NCI-H446 treated with DMSO at 0.1 percent for 48 hours (cell line): ENCODE measurements around the gene ALAS1.
"Not testable (repeated sequence)": the region's sequence is repeated elsewhere in the genome, so short reads cannot be mapped to it uniquely, and the experiment has no call there.

ENCODE experiments used
- DNase-seq: peaks from one replicate; lab custom pipeline; 2025; lab: John Stamatoyannopoulos, UW

ALAS1 gene

DNA sequence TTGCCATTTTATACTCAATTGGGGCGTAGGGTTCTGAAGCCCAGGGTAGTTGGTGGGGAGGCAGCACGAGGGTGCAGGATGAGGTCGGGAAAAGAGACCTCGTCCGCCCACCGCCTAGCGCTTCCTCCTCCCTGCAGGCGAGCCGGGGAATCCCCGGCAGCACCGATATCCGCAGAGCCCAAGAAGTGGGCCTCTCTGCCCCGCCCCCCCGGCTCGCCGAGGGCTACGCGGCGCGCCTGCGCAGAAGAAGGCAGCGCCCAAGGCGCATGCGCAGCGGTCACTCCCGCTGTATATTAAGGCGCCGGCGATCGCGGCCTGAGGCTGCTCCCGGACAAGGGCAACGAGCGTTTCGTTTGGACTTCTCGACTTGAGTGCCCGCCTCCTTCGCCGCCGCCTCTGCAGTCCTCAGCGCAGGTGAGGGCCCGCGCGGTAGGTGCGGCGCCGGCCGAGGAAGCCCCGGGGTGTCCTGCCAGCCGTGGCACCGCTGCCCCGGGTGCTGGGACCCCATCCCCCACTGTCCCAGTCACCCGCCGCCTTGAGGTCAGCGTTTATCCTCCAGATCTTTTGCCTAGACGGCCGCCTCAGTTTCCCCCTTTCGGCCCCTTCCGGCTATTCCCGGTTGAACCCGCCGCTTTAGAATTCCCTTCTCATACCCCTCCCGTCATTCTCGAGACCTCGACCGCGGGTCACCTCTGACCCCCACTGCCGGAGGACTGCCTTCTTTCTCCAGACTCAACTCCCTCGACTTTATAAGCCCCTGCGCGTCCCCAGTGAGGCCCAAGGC is at the start of gene ALAS1:
ALAS1 (plus strand) TSS at position 319 of the 784 bp plus-strand sequence. CDS start 1,082 bp downstream, outside the sequence.
- DNase-seq, result peak; percentile 41

DNA sequence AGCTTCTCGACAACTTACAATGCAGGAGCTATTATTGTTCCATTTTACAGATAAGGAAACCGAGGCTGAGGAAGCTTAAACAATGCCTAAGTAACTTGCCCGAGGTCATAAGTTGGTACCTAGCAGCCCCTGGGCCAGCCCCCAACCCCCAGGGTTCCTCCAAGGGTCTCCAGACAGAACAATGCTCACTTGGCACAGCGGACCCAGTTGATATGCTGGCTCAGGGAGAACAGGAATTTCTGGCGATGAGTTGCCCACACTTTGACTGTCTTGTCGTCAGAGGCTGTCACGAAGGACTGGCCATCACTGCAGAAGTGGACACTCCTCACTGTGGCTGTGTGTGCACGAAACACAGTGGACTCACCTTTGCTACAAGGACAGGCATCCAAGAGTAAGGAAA is 48.9 kb upstream of the ALAS1 start:
- DNase-seq, result no peak

- no peak for DNase-seq
These were observed 48.2 kb upstream of the ALAS1 start for GRCh38 chr3:52149726-52150125.

DNA sequence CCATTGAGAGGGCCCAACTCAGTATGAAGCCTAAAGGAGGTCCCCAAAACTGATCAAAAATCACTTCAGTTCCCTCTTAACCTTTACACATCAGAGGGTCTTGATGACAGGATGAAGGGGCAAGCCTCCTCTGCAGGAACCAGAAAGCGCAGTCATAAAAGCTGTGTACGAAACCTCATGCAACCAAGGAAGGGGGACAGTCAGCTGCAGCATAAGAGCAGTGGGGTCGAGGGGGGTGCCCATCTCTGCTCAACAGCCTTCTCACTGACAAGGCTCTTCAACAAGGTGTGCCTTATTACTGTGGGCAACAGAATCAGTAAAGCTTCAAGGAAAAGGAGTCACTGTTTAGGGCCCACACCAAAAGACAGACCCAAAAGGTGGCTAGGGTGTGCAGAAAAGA is 47.6 kb upstream of the ALAS1 start:
- DNase-seq, result no peak

DNA sequence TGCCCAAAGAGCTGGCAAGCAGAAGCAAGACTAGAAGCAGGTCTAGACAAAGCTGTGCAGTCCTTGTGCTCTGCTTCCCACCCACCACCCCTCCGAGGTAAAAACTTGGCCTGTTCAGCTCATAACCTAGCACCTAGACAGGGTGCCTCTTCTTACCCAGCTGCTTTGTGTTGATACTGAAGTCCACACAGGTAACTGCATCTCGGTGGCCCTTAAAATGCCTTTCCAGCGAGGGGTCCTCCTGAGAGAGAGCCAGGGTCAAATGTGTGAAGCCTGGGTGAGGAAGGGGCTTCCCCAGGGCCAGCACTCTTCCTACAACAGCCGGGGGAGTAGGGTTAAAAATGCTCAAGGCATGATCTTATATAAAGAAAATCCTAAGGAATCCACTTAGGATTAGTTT is 47.1 kb upstream of the ALAS1 start:
- no peak for DNase-seq

DNA sequence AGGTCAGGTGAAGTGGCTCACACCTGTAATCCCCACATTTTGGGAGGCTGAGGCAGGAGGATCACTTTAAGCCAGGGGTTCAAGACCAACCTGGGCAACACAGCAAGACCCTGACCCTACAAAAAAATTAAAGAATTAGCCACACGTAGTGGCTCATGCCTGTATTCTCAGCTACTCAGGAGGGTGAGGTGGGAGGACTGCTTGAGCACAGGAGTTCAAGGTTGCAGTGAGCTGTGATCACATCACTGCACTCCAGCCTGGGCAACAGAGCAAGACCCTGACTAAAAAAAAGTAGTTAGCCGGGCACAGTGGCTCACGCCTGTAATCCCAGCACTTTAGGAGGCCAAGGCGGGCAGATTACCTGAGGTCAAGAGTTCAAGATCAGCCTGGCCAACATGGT is 46.0 kb upstream of the ALAS1 start:
- DNase-seq, result not testable (repeated sequence)

GRCh38 chr3:52153389-52154096 is 44.4 kb upstream of the ALAS1 start:
- DNase-seq, result no peak

DNA sequence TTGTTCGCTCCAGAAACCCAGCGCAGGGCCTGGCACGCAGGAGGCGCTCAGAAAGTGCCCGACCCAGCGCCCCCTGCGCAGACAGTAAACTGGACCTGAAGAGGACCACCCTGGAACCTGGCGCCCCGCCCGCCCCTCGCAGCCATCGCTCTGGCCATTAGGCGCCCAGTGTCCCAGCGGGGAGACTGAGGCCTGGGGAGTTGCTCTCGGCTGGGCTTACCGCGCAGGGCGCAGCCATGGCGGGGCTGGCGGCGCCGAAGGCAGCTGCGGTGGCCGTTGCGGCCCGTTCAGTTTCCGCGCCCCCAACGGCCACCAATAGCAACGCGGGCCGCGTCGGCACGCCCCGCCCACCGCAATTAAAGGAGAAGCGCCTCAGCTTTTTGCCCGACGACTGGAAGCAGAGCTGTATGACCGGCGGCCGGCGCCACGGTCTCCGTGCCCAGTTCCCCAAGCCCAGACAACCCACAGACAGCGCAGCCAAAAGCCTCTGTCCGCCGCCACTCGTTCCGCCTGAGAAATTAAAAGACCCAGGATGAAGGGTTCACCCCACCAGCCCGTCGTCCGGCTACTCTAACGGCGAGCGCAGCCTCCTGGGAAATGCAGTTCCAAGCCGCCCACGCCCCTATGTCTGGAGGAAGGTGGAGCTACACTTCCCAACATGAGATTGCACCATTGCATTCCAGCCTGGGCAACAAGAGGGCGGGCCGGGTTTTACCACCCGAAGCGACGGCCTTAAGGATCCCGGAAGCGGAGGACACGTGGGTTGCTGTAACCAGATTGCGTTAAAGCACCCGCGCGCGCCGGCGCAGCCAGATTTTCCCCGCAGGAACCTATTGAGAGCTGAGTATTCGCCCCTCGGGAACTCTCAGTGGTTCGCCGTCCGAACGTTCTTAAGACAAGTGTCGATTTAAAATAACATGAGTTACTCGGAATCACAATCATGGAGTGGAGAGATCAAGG is 43.5 kb upstream of the ALAS1 start, which contains the start of gene POC1A:
POC1A (minus strand) TSS at position 289 of the 960 bp plus-strand sequence; CDS start at position 238, 51 bp downstream.
- DNase-seq, result peak; percentile 83

- DNase-seq, result no peak
These were observed 42.0 kb upstream of the ALAS1 start for GRCh38 chr3:52155912-52156311.

DNA sequence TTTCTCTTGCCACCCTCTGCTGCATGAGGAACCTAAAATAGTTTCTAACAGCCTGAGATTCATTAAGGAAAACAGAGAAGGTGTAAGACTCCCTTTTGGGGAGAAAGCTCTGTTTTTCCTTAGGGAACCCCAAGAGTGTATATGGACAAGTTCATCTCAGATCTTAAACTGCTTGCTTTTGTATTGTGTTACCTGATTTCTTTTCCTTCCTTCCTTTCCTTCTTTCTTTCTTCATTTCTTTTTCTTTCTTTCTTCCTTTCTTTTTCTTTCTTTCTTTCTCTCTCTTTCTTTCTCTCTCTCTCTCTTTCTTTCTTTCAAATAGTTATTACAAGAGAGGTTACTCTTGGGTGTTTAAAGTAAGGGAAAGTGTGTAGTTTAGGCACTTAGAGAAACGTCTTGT is 38.5 kb upstream of the ALAS1 start:
- DNase-seq, result no peak

- no peak for DNase-seq
These were observed 35.6 kb upstream of the ALAS1 start for GRCh38 chr3:52162250-52162872.

DNA sequence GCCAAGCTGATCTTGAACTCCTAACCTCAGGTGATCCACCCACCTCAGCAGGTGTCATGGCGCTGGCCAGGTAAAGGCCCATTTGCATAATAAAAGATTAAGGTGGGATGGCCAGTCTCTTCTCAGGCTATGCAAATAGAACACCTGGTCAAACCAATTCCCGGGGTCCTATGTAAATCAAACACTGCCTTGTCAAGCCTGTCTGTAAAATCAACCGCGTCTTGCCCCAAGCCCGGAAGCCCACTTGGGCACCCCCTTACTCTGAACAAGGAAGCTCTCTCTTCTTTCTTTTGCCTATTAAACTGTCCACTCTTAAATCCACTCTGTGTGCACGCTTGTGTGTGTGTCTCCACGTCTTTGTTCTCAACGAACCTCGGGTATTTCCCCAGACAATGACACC is 30.7 kb upstream of the ALAS1 start:
- DNase-seq, result no peak

DNA sequence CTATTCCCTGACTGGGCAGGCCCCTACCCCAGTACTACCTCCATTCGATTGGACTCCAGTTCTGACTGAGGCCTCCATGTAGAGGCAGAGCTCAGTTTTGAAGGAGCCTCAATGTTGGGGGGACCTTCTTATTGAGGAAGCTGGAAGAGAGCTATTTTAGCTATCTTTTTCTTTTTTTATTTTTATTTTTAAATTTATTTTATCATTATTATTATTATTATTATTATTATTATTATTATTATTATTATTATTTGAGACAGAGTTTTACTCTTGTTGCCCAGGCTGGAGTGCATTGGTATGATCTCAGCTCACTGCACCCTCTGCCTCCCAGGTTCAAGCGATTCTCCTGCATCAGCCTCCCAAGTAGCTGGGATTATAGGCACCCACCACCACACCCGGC is 27.7 kb upstream of the ALAS1 start:
- not testable (repeated sequence) for DNase-seq

DNA sequence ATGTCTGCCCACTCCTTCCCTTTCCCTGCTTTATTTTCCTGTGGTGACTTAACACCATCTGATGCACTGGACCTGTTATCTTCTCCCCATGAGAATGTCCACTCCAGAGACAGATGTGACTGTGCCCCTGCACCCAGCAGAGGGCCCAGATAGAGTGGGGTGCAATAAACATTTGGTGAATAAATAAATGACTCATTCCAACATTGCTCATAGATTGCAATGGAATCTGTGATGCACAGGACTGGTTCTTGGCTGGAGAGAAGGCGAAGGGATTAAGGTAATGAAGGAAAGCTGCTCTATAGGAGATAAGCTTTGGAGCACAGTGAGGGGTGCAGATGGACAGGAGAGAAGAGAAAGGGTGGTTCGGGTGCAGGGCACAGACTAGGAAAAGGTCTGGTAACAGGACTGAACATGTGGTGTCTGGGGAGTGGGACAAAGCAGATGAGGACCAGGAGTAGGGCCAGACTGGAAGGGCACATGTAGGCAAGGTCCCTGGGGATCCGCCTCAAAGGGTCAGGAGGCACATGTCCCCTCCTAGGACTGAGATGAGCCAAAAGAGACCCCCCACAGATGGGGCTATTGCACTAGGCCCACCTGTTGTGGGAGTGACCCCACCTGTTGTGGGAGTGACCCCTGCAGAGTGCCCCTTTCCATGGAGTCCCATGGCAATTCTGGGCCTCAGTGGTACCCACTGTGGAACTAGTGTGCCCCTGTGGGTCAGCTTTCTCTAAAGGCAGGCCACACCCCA is 26.3 kb upstream of the ALAS1 start:
- no peak for DNase-seq

GRCh38 chr3:52172262-52172757 is 25.6 kb upstream of the ALAS1 start:
- DNase-seq, result no peak

- no peak for DNase-seq
These were observed 24.9 kb upstream of the ALAS1 start for GRCh38 chr3:52173101-52173500.

GRCh38 chr3:52174896-52175295 is 23.1 kb upstream of the ALAS1 start:
- no peak for DNase-seq

DNA sequence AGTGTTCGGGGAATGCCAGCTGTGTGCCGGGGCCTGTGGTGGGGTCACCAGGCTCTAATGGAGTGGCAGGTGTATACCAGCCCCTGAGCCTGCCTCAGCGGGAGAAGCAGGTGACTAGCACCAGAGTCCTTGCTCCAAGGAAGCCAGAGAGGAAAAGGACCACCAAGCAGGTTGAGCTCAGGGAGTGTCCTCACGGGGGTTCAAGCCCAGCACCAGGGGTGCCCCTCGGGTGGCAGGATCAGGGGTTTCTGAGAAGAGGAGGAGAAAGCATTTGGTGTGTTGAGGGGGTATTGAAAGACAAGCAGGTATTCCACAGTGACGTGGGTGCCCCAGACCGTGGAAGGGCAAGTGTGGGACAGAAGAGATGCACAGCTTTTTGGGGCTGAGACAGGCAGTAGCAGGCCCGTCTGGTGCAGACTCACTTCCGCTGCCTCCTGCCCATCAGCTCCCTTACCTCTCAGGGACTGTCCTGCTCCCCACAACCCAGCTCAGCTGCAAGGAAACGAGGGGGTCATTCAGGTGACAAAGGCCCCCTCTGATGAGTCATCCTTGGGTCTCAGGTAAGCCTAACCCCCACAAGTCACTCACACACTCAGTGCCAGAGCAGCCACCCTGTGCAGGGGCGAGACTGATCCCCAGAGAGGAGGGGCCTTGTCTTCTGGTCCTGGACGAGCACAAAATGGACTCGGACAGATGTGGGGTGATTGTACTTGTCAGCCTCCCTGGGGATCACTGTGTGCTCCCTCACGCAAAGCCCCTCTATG is 22.4 kb upstream of the ALAS1 start:
- DNase-seq, result no peak

DNA sequence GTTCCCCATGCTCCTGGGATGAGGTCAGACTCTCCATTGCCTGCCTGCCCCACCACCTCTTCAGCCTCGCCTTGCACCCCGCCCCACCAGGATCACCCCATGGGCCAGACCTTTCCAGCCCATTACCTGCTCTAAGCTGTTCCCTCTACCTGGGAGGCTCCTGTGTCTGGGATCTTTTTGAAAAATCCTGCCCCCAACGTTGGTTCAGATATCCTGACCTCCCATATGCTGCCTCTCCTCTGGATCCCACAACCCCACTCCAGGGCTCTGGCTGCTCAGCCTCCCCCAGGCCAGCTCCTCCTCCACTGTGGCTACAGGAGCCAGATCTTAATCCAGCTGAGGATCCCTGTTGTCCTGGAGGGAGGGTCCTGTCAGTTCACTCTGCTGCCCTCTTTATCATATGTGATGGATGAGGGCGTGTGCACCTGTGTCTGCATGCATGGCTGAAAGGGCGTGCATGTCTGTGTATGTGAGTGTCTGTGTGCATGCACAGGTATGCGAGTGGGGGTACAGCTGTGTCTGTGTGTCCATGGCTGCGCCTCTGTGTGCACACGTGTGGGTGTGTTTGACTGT is 21.7 kb upstream of the ALAS1 start:
- no peak for DNase-seq
